GM21717 (cell line): Measurements from ENCODE around the gene IL22RA2.

Experiments
- ATAC-seq: cut with Tn5 transposase; IDR thresholded peaks from one replicate; pipeline ENCODE4 v1.9.1; 2021; ENCODE audit warnings: mild to moderate bottlenecking, moderate library complexity; ENCODE audit not compliant: unreplicated experiment

The IL22RA2 gene

GRCh38 chr6:137097526-137097925 is 75.9 kb downstream of the IL22RA2 start:
- ATAC-seq = no peak

- ATAC-seq = no peak
Observed at GRCh38 chr6:137097057-137097456, 76.4 kb downstream of the IL22RA2 start.

GRCh38 chr6:137095651-137096238 is 77.7 kb downstream of the IL22RA2 start:
- ATAC-seq = peak; percentile 81

- no peak for ATAC-seq
Observed at GRCh38 chr6:137095093-137095492, 78.4 kb downstream of the IL22RA2 start.

GRCh38 chr6:137094411-137095008 is 78.9 kb downstream of the IL22RA2 start:
- ATAC-seq = peak; percentile 31
